NCI-H748 (cell line): Measurements from ENCODE around the gene RUBCNL.
"Not testable (repeated sequence)": the region's sequence is repeated elsewhere in the genome, so short reads cannot be mapped to it uniquely, and the experiment has no call there.

ENCODE experiments used
- DNase-seq: peaks from one replicate; lab custom pipeline; 2025; ENCODE audit not compliant: unreplicated experiment; lab: John Stamatoyannopoulos, UW

Gene RUBCNL, protein sequence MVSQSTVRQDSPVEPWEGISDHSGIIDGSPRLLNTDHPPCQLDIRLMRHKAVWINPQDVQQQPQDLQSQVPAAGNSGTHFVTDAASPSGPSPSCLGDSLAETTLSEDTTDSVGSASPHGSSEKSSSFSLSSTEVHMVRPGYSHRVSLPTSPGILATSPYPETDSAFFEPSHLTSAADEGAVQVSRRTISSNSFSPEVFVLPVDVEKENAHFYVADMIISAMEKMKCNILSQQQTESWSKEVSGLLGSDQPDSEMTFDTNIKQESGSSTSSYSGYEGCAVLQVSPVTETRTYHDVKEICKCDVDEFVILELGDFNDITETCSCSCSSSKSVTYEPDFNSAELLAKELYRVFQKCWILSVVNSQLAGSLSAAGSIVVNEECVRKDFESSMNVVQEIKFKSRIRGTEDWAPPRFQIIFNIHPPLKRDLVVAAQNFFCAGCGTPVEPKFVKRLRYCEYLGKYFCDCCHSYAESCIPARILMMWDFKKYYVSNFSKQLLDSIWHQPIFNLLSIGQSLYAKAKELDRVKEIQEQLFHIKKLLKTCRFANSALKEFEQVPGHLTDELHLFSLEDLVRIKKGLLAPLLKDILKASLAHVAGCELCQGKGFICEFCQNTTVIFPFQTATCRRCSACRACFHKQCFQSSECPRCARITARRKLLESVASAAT

DNA sequence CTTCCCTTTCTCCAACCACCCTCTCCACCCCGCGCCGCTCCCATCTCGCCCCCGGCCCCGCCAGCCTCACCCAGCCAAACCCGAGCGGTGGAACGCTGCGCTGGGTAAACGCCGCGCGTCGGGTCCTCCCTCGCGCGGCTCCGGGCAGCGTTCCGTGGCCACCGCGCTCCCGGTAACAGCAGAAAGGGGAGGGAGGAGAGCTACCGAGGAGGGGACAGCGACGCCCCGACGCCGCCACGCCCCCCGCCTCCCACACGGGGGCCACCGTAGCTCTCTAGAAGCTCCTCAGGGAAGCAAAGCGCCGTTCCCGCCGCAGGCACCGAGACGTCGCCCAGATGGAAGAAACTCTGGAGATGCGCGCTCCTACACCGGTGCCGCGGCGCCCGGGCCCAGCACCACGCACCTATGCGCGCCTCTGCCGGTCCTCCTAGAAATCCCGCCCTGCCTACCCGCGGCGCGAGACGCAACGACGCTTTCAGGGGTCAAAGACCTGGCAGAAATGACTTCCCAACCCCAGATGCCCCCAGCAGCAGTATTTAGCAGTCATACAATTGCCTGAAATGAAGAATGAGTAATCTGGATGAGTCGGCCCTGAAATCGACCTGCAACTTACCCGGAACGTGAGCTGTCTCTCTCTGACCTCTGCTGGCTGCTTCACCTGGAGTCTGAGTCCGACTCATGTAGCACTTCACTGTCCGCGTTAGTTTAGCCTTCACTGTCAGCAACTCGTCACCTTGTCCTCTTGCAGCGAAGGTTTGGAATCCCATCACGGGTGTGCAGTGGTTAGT lies at the start of gene RUBCNL:
RUBCNL (minus strand) TSS at position 189 of the 788 bp plus-strand sequence. CDS start 14,777 bp downstream, outside the sequence.
- peak; percentile 65 for DNase-seq

DNA sequence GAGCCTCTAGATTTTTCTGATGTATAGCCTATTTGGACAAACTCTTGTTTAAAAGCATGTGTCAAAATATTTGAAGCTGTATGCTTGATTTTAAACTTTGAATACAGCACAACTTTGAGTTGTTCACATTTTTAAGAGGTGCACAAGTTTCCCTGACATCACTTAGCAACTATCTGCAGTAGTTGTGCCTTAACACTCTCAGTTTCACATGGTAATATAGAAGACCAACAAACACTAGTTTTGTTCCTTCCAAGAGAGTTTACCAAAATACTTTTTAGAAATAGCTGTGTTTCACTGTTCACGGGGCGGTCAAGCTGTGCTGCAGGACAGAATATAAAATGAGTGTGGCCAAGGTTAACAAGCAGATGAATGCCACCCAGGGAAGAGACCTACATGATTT lies 42.5 kb upstream of the RUBCNL start:
- DNase-seq = not testable (repeated sequence)

DNA sequence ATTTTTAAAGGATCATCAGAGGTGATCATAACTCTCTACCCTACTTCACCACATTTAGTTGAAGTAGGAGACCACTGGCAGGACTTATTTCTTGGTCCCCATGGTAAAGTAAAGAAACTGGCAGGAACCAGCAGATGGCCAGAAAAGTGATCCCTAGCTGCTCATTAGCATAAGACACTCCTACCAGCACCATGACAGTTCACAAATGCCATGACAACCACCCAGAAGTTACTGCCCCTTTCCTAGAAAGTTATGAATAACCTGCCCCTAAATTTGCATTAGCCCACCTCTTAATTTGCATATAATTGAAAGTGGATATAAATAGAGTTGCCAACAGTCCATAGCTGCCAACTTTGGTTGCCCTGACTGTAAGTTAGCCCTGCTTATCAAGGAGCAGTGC lies 18.4 kb upstream of the RUBCNL start:
- DNase-seq = no peak

DNA sequence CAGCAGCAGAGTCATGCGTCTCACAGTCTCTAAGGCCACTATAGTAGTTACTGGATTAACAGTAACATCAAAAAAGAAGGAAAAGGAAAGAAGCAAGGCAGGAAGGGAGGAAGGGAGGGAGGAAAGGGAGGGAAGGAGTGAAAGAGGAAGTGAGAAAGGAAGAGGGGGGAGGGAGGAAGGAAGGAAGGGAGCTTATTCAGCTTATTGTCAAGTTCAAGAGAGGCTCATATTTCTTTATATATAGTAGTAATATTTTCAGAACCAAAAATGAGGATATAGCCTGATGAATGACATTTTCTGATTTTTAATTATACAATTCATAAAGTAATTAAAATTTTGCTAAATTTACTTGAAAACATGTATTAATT lies 17.7 kb upstream of the RUBCNL start:
- no peak for DNase-seq

DNA sequence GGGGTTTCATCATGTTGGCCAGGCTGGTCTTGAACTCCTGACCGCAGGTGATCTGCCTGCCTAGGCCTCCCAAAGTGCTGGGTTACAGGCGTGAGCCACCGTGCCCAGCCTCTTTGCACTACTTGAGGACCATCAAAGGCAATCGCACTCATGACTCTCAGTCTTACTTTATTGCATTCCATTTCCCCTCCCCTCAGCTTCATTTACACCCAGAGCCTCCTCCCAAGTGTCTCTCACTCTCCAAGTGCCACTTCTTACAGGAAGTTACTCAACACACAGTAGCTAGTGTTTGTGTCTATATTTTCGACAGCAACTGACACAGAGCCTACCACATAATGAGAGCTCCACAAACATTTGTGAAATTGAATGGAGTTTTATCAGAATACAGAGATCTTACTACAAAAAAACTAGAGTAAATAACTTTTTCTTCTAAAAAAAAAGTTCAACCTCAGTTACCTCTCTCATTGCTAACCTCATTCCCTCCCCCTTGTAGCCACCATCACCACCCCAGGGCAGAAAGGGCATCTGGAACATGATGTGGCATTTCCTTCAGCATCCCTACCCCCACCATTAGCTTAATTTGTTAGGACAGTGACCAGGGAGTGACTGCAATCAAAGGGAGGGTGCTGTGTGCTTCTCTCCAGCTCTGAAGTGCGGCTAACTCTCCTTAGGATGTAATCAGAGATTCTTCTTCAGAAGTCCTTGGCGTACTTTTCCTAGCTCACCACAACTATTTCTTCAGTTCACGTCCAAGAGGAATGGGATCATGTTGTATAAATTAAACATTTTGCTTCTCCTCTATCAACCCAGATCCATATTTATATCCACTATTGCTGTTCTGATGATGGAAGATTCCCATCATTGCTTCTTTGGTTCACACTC lies 17.0 kb upstream of the RUBCNL start:
- DNase-seq = no peak

DNA sequence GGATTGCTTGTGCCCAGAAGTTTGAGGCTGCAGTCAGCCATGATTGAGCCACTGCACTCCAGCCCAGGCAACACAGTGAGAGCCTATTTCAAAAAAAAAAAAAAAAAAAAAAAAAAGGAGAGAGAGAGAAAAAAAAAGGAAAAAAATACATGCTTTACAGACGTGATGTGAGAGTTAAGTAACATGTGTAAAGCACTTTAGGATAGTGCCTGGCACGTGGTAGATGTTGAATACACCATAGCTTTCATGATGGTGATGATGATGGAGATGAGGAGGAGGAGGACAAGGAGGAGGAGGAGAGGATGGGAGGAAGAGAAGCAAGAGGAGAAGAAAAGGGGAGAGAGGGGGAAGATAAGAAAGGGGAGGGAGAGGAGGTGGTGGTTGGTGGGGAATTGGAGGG lies 15.1 kb upstream of the RUBCNL start:
- no peak for DNase-seq

DNA sequence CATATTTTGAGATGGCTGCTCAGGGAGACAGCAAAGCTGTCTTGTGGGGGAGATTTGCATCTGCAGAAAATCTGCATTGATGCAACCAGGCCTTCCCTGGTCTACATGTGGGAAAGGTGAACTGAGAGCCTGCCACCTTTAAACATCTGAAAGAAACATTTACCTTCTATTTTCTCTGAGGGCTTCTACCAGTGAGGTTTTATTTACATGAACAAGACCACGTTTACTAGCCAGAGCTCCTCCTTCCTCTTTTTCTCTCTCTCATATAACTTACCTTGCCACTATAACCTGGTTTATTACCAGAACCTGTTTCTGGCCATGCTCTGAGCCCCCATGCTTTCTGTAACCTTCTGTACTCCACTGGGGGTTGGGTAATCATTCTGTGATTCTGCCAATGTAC lies 14.4 kb upstream of the RUBCNL start:
- no peak for DNase-seq

DNA sequence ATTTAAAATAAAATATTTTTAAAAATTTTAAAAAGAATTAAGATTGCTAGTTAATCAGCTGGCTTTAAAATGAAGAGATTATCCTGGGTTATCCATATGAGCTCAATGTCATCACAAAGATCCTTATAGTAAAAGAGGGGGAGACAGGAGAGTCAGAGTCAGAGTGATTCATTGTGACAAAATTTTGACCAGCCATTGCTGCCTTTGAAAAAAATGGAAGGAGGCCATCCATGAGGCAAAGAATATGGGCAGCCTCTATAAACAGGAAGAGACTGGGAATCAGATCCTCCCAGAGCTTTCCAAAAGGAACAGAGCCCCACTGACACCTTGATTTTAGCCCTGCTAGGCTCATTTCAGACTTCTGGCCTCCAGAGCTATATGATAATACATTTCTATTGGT lies 9.3 kb upstream of the RUBCNL start:
- DNase-seq = no peak

DNA sequence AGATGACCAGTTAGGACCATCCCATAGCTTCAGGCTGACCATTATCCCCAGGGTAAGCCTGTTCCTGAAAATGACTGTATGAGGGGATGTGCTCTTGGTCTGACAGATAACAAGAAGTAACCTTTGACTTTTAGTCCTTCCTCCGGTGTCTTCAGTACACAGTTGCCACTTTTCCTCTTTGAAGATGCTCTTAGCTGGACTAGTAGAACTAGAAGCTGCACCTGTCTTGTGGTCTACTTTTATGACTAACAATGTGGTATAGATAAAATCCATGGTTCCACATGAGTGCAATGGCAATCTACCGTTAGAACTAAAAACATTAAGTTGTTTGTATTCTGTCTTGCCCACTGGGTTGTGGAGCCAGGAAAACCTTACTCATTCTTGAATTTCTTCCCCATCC lies 5.9 kb upstream of the RUBCNL start:
- DNase-seq = no peak

DNA sequence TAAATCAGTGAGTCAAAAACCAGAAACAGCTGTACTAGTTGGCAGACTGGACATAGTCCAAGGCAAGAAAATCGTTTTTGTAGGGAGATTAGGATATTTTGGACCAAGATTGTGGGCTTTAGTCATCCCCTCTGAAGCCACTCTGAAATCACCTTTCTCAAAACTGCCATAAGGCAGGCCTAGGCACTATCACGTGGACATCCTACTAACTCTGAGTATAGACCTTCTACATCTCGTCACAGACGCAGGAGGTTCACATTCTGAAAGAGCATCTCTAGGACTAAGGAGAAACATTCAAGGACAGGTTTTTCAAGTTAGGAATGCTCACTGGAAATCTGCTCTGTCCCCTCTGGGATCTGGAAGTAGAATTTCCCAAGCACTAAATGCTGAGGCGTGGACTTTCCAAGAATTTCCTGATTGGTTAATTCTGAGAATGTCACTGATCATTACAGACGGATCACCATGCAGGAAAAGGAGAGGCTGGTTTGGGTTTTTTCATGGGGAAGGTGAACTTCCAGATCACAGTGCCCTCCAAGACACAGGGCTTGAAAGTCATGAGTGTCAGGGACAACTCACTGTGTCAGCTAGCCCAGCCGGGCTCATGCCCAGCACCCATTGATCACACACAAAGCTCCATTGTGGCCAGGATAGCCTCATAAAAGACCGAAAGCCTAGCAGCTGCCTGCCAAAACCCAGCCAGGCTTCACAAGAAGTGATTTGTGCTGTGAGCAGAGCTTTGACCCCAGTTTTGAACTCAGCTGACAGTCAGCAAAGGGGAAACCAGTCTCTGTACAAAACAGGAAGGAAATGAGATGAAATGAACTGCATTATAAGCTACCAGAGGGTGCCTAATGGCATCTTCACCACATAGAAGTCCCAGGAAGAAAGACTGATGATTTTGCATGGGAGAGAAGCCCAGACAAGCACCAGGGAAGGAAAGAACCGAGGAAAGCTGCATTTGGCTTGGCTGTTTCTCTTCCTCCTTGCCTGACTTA lies 2.7 kb upstream of the RUBCNL start:
- no peak for DNase-seq

DNA sequence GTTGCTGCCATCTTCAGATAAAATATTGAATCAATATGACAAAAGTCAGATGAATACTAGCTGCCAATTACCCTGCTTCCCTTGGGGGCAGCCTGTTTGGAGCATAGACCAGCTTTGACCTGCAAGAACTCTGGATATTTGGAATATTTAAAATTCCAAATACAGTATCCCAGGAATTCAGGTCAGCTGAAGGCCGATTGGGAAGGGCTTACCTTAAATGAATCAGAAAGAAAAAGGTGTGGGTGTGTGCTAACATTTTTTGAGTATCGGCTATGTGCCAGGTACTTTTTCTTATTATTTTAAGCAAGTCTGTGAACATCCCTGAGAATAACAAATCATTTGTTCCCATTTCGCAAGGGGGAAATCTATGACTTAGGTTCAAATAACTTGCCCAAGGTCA lies 1.8 kb upstream of the RUBCNL start:
- no peak for DNase-seq

DNA sequence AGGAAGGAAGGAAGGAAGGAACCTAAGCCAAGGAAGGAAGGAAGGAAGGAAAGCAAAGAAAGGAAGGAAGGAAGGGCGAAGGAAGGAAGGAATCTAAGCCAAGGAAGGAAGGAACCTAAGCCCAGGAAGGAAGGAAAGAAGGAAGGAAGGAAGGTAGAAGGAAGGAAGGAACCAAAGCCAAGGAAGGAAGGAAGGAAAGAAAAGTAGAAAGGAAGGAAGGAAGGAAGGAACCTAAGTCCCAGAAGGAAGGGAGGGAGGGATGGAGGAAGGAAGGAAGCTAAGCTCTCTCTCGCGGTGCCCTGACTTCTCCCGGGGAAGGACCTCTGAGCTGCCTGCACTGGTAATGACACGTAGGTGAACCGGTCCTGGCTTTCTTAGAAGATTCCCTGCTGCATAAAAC lies 1.3 kb upstream of the RUBCNL start:
- no peak for DNase-seq

DNA sequence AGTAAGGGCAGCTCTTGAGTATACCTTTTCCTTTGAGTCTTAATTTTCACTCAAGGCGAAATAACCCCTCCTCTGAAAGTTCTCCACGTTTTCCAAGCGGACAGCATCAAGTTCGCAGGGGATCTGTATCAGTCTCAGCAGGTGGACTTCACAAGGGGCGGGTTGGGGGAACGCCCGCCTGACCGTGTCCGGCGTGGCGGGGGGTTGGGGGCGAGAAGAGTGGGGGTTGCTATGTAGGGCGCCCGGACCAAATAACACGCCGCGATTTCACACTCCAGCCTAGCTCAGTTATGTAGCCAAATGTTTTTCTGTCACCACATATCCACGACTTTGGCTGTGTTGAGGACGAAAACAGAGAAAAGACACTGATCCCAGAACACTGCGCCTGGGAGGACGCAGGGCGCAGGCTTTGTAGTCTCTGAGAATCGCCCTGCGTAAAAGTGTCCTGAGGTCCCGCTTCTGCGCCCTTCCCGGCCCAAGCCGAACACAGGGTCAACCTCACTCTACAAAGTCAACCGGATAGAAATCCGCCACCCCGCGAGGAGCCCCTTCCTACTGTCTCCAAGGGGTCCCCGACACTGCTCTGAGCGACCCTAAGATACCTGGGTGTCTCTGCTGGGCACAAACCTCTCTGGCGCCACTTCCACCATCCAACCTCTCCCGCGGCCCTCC lies 524 bp downstream of the RUBCNL start:
- DNase-seq = peak; percentile 48

DNA sequence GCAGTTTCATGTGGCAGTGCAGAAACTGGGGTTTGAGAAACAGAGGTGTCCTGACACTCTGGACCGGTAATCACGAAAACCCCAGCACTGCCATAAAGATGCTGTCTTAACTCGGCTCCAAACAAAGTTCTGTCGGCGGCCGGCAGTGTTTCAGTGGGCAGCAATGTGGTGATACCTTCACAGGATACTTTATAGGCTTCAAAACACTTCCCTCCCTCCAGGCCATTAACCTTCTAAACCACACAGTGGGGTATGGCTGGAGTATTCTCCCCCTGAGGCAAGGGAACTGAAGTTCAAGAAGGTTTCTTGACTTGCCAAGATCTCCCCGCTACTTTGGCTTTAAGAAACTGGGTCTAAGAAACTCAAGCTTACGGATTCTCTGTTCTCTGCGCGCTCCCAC lies 1.1 kb downstream of the RUBCNL start:
- DNase-seq = no peak

DNA sequence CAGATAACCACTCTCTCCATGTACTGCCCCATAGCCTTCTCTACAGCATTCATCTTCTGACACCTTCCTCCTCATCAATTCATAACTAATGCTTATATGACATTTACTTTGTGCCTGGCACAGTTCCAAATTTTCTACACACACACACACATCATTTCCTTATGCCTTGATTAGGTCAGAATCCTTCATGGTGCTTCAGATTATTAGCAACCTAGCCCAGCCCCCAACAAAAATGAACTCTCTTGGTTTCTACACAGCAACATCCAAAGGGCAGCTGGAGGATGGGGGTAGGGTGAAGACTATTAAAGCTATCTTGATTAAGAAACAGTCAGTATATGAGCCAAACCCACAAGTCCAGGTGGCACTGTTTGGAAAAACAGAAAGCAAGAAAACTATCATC lies 3.7 kb downstream of the RUBCNL start:
- DNase-seq = no peak

DNA sequence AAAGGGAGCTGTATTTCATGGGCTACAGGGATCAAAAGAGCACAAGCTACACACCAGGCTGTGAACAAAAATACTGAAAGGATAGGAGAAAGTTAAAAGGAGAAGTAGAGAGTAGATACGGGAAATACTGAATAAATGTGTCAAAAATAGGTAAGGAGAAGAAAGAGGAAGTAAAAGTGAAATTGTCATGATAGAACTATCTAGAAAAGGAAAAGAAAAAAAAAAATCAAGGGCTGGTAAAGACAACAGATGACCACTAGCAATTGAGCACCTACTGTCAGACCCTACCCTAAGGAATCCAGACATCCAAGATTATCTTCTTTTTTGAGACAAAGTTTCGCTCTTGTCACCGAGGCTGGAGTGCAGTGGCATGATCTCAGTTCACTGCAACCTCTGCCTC lies 4.8 kb downstream of the RUBCNL start:
- DNase-seq = no peak

DNA sequence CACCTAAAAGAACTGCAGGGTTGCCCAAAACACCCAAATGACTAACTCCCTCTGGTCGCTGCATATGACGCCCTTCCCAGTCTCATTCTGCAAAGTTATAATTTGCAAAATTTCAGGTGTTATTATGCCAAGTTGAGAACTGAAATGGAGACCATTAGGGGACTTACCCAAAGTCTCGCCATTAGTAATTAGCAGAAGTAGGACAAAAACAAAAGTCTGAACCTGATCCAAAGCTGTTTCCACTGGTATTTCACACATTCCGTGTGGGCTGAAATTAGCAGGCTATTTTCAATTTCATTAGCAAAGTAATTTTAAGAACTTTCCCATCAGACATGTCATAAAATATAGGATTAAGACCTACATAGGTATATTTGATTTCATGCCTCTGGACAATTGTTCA lies 6.8 kb downstream of the RUBCNL start:
- no peak for DNase-seq

DNA sequence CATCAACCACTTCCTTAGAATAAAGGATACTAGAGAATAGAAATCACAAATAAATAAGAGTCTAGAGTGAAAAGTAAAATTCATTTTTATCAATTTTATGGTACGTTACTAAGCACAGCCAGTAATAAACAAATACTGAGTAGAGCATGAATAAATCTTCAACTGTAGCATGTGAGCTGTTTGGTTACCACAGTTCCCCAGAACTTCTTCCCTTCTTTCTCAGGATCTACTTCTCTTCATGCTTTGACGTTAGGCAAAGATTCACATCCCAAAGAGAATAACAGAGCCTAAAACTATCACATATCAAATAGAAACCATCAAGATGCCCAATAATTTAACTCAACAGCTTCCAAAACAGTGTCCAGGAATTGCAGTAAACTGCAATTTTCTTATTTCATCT lies 7.4 kb downstream of the RUBCNL start:
- DNase-seq = no peak

DNA sequence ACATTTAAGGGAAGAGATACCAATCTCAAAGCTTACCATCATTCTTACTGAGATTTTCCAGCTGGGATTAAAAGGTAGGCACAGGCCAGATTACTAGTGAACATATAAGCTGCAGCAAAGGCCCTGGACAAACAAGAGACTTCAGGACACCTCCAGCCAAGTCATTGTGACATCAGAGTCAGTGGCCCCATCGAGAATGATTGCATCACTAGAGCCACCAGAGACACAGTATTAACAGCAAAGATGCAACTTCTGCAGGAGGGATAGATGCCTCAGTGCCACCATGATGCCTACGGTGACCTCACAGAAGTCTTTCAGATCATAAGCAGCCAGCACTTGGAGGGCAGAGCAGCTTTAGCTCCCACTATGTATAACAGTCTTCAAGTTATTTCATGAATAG lies 8.6 kb downstream of the RUBCNL start:
- no peak for DNase-seq
